Putamen (tissue), 1 donor: ENCODE measurements around the gene EMP1.

Experiments
- DNase-seq: peaks from one replicate; pipeline ENCODE4 v3.0.0-alpha.2; 2016; ENCODE audit warnings: low spot score

Gene EMP1

GRCh38 chr12:13196130-13196921 is at the start of gene EMP1:
EMP1 (plus strand) TSS chr12:13196726; CDS start chr12:13211511, 14,785 bp downstream.
- peak; percentile 83 for DNase-seq

- DNase-seq = no peak
Observed at GRCh38 chr12:13147688-13148484, 48.6 kb upstream of the EMP1 start.

GRCh38 chr12:13148485-13148847 is 48.1 kb upstream of the EMP1 start:
- DNase-seq = no peak

- no peak for DNase-seq
Observed at GRCh38 chr12:13149411-13149810, 47.1 kb upstream of the EMP1 start.

GRCh38 chr12:13152281-13152680 is 44.2 kb upstream of the EMP1 start:
- DNase-seq = no peak

GRCh38 chr12:13152756-13153155 is 43.8 kb upstream of the EMP1 start:
- no peak for DNase-seq

- no peak for DNase-seq
Observed at GRCh38 chr12:13153180-13153579, 43.3 kb upstream of the EMP1 start.

GRCh38 chr12:13154027-13154538 is 42.4 kb upstream of the EMP1 start:
- DNase-seq = no peak

- no peak for DNase-seq
Observed at GRCh38 chr12:13154831-13155230, 41.7 kb upstream of the EMP1 start.

- no peak for DNase-seq
Observed at GRCh38 chr12:13156277-13156676, 40.2 kb upstream of the EMP1 start.

- DNase-seq = no peak
Observed at GRCh38 chr12:13161172-13161571, 35.4 kb upstream of the EMP1 start.

GRCh38 chr12:13162904-13163303 is 33.6 kb upstream of the EMP1 start:
- DNase-seq = no peak

GRCh38 chr12:13163868-13164635 is 32.5 kb upstream of the EMP1 start:
- DNase-seq = no peak

GRCh38 chr12:13164921-13165616 is 31.5 kb upstream of the EMP1 start:
- DNase-seq = no peak

- no peak for DNase-seq
Observed at GRCh38 chr12:13165617-13166041, 30.9 kb upstream of the EMP1 start.

GRCh38 chr12:13167226-13167625 is 29.3 kb upstream of the EMP1 start:
- DNase-seq = no peak

GRCh38 chr12:13167906-13168305 is 28.6 kb upstream of the EMP1 start:
- DNase-seq = no peak

GRCh38 chr12:13169272-13169671 is 27.3 kb upstream of the EMP1 start:
- DNase-seq = no peak

GRCh38 chr12:13170892-13171490 is 25.5 kb upstream of the EMP1 start:
- no peak for DNase-seq

- no peak for DNase-seq
Observed at GRCh38 chr12:13171921-13172859, 24.3 kb upstream of the EMP1 start.
